GM23338 (cell line): ENCODE measurements around the gene SELENOM.

Experiments
- EZH2 ChIP-seq: fragments of 200-600 bp; sonication (generic); IDR thresholded peaks from one replicate; pipeline ENCODE4 v1.8.0; 2017; ENCODE audit warnings: antibody characterized with exemption, mild to moderate bottlenecking, low read depth; ENCODE audit not compliant: unreplicated experiment
- JUNB ChIP-seq: IDR thresholded peaks from one replicate; pipeline ENCODE4 v1.6.1; 2016; ENCODE audit warnings: antibody characterized with exemption; ENCODE audit not compliant: unreplicated experiment
- POLR2AphosphoS5 ChIP-seq: IDR thresholded peaks from 2 replicates; pipeline ENCODE4 v1.6.1; 2016; ENCODE audit warnings: antibody characterized with exemption, low read depth
- TF ChIP-seq, protein P1 (sequence below), 2 experiments: fragments of 200-600 bp in 1 of 2; sonication (generic) in 1 of 2; conservative IDR thresholded peaks; 2 replicates each; pipeline versions ENCODE4 v1.5.1 to v1.6.1; 2016 to 2017; ENCODE audit warnings: antibody characterized with exemption in 2 of 2, low read depth in 2 of 2, mild to moderate bottlenecking in 2 of 2, moderate library complexity in 1 of 2

- TF ChIP-seq, protein P1, sequence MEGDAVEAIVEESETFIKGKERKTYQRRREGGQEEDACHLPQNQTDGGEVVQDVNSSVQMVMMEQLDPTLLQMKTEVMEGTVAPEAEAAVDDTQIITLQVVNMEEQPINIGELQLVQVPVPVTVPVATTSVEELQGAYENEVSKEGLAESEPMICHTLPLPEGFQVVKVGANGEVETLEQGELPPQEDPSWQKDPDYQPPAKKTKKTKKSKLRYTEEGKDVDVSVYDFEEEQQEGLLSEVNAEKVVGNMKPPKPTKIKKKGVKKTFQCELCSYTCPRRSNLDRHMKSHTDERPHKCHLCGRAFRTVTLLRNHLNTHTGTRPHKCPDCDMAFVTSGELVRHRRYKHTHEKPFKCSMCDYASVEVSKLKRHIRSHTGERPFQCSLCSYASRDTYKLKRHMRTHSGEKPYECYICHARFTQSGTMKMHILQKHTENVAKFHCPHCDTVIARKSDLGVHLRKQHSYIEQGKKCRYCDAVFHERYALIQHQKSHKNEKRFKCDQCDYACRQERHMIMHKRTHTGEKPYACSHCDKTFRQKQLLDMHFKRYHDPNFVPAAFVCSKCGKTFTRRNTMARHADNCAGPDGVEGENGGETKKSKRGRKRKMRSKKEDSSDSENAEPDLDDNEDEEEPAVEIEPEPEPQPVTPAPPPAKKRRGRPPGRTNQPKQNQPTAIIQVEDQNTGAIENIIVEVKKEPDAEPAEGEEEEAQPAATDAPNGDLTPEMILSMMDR (conservative IDR thresholded peaks at IDR 0.05; ENCODE audit: low read depth in 2 of 2): no peak
- no peak for TF ChIP-seq POLR2AphosphoS5
- no peak for TF ChIP-seq JUNB
- no peak for TF ChIP-seq EZH2
Observed at GRCh38 chr22:31055117-31055634, 52.2 kb downstream of the SELENOM start.
